Adipocyte (in vitro differentiated cells): Measurements from ENCODE around the gene SCO2.
A peak's percentile ranks its signal among the peaks of the same experiment; 100 is the strongest.

Experiments
- DNase-seq: peaks from one replicate; pipeline ENCODE4 v3.0.0-alpha.2; 2015; ENCODE audit warnings: low read depth
- H3K27me3 ChIP-seq: replicated peaks from 2 replicates; pipeline ENCODE4 v1.7.0; 2013; ENCODE audit warnings: mild to moderate bottlenecking, low read length, moderate library complexity; ENCODE audit not compliant: control insufficient read depth, insufficient read depth
- H3K36me3 ChIP-seq: 2 replicates; pipeline ENCODE4 v1.7.0; 2013; ENCODE audit warnings: low read length, mild to moderate bottlenecking, moderate library complexity; ENCODE audit not compliant: control insufficient read depth, insufficient read depth, severe bottlenecking
- H3K4me1 ChIP-seq: 2 replicates; pipeline ENCODE4 v1.7.0; 2013; ENCODE audit warnings: mild to moderate bottlenecking, low read length, moderate library complexity; ENCODE audit not compliant: control insufficient read depth, insufficient read depth
- H3K4me3 ChIP-seq: 2 replicates; pipeline ENCODE4 v1.7.0; 2013; ENCODE audit warnings: mild to moderate bottlenecking, low read length, moderate library complexity
- H3K9ac ChIP-seq: 2 replicates; pipeline ENCODE4 v1.7.0; 2013; ENCODE audit warnings: mild to moderate bottlenecking, low read length, moderate library complexity
- H3K9me3 ChIP-seq: 2 replicates; pipeline ENCODE4 v1.7.0; 2013; ENCODE audit warnings: mild to moderate bottlenecking, low read length, moderate library complexity; ENCODE audit not compliant: control insufficient read depth

The SCO2 gene

DNA sequence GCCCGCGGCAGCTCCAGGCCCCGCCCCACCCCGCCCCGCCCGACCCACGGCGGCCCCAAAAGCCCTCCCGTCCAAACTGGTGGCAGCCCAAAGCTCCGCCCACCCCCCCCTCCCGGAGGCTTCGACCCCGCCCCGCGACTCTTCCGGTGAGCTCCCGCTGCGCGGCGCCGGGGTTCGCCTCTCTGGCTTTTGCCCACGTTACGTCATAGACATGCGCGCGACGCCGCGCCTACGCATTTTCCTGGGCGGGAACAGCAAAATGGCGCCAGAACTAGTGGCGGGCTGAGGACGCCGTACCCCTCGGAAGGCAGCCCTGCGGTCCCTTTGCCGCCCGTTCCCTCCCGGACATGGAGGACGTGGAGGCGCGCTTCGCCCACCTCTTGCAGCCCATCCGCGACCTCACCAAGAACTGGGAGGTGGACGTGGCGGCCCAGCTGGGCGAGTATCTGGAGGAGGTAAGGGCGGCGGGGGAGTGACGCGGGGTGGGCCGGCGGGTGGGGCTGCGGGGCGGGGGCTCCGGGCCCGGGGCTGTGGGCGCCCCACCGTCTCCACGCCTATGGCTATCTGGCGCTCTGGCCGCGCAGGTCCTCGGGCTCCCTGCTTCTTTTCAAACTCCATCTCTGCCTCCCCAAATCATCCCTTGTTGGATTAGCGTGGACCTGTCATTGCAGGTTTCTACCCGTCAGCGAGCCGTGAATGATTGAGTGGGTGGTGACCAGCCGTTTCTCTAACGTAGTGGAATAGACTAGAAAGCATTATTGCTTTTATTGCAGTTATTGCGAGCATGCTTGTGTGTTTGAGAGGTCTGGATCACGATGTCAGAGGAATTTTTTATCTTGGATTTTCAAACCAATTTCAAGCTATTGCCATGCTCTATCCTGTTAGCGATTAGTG is 17.2 kb downstream of the SCO2 start, which contains the start of gene NCAPH2:
Gene NCAPH2 (plus strand): TSS at position 234 of the 894 bp plus-strand sequence. CDS start 114 bp downstream, at position 348.
- peaks cover 15% of the 10 kb centered on the region for H3K4me1 ChIP-seq
- peak within 1 kb of the TSS; percentile 96 for H3K9ac ChIP-seq
- H3K4me3 ChIP-seq: peak within 1 kb of the TSS; percentile 94
- peak; percentile 99 for DNase-seq
- peaks cover 16% of the 10 kb centered on the region for H3K36me3 ChIP-seq
- no peaks in the 10 kb centered on the region for H3K9me3 ChIP-seq
- H3K27me3 ChIP-seq: no peaks in the 10 kb centered on the region

DNA sequence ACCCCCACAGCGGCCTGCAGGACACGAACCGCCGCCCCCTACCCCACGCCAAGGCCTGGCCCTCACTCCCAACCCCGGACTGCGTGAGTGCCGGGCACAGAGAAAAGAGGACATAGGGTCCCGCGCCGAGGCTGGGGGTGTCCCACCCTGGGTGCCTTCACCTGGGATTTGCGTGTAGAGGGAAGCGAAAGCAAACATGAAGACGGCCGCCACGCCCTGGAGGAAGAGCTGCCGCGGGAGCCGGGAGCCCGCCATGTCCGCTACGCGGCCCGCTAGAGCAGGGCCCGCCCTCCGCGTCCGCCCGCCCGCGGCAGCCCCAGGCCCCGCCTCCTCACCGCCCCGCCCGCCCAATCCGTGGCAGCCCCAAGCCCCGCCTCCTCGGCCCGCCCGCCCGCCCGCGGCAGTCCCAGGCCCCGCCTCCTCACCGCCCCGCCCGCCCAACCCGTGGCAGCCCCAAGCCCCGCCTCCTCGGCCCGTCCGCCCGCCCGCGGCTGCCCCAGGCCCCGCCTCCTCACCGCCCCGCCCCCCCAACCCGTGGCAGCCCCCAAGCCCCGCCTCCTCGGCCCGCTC is 17.9 kb downstream of the SCO2 start, which contains the start of gene LMF2:
Gene LMF2 (minus strand): TSS at position 282 of the 570 bp plus-strand sequence. CDS start 27 bp downstream, at position 255.
- Histone ChIP-seq H3K27me3 (no peaks in the 10 kb centered on the region), H3K9me3 (no peaks in the 10 kb centered on the region), H3K9ac (peak within 1 kb of the TSS; percentile 96), H3K4me1 (peaks cover 15% of the 10 kb centered on the region), H3K36me3 (peaks cover 23% of the 10 kb centered on the region), H3K4me3 (peak within 1 kb of the TSS; percentile 94)
- no peak for DNase-seq

GRCh38 chr22:50506611-50507420 is 18.6 kb downstream of the SCO2 start:
- Histone ChIP-seq H3K4me3 (peak overlapping the region; percentile 94), H3K4me1 (peaks cover 15% of the 10 kb centered on the region), H3K9ac (peak overlapping the region; percentile 96), H3K36me3 (peaks cover 22% of the 10 kb centered on the region), H3K9me3 (no peaks in the 10 kb centered on the region), H3K27me3 (no peaks in the 10 kb centered on the region)
- peak; percentile 15 for DNase-seq

GRCh38 chr22:50505776-50506610 is 19.4 kb downstream of the SCO2 start:
- Histone ChIP-seq H3K9me3 (no peaks in the 10 kb centered on the region), H3K9ac (peak overlapping the region; percentile 96), H3K27me3 (no peaks in the 10 kb centered on the region), H3K4me1 (peaks cover 15% of the 10 kb centered on the region), H3K4me3 (peak overlapping the region; percentile 94), H3K36me3 (peaks cover 22% of the 10 kb centered on the region)
- no peak for DNase-seq

DNA sequence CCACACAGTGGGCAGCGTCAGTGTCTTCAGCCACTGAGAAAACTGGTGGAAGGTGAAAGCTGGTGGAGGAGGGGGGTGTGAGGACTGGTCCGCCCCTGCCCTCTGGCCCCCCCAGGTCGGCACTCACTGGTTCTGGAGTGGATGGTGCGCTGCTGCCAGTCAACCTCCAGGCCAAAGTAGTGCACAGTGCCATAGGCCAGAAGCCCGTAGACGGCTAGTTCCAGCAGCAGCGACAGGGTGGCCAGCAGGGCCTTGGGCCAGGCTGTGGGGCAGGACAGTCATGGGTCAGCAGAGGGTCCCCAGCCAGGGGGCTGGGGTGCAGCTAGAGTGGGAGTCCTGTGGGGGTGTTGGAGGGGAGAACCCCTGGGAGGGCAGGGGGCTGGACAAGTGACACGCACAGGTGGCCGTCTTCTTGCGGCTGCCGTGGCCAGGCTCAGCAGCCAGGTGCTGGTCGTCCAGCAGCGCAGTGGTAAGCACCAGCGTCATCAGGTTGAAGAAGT is 20.1 kb downstream of the SCO2 start:
- Histone ChIP-seq H3K27me3 (no peaks in the 10 kb centered on the region), H3K4me1 (peaks cover 15% of the 10 kb centered on the region), H3K9ac (no peak overlapping the region), H3K36me3 (peaks cover 22% of the 10 kb centered on the region), H3K9me3 (no peaks in the 10 kb centered on the region), H3K4me3 (no peak overlapping the region)
- no peak for DNase-seq

- Histone ChIP-seq H3K4me1 (peaks cover 15% of the 10 kb centered on the region), H3K9me3 (no peaks in the 10 kb centered on the region), H3K9ac (no peak overlapping the region), H3K4me3 (no peak overlapping the region), H3K36me3 (peaks cover 22% of the 10 kb centered on the region), H3K27me3 (no peaks in the 10 kb centered on the region)
- no peak for DNase-seq
These were observed 20.8 kb downstream of the SCO2 start for GRCh38 chr22:50504369-50505211.

DNA sequence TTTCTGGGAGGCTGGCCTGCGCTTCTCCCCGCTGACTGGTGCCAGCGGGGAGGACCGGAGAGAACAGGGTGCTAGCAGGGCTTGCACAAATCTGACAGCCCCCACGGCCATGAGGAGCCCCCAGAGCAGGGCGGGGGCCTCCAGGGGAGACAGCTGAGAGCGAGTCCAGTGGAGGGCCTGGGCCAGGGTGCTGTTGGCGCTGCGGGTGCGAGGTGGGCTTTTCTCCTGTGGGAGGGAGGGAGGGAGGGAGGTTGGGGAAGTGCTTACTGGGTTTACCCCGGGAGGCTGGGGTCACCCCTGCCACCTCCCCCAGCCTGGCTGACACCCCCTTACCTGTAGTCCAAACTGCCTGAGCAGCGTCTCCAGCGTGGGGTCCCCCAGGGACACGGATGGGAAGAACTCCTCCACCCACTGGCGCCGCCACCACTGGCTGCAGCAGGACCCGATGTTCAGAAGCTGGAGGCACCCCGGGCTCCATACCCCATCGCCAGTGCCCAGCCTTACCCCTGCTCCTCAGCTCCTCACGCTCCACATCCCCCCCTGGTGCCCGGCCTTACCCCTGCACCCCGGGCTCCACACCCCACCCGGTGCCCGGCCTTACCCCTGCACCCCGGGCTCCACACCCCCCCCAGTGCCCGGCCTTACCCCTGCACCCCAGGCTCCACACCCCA is 21.8 kb downstream of the SCO2 start:
- no peaks in the 10 kb centered on the region for H3K27me3 ChIP-seq
- no peak for DNase-seq
- no peaks in the 10 kb centered on the region for H3K9me3 ChIP-seq
- H3K4me3 ChIP-seq: no peak overlapping the region
- peaks cover 22% of the 10 kb centered on the region for H3K36me3 ChIP-seq
- no peak overlapping the region for H3K9ac ChIP-seq
- H3K4me1 ChIP-seq: peaks cover 6% of the 10 kb centered on the region

GRCh38 chr22:50502628-50503474 is 22.5 kb downstream of the SCO2 start:
- no peak overlapping the region for H3K9ac ChIP-seq
- H3K9me3 ChIP-seq: no peaks in the 10 kb centered on the region
- no peaks in the 10 kb centered on the region for H3K27me3 ChIP-seq
- DNase-seq: no peak
- no peak overlapping the region for H3K4me3 ChIP-seq
- H3K4me1 ChIP-seq: peaks cover 9% of the 10 kb centered on the region
- peaks cover 22% of the 10 kb centered on the region for H3K36me3 ChIP-seq

DNA sequence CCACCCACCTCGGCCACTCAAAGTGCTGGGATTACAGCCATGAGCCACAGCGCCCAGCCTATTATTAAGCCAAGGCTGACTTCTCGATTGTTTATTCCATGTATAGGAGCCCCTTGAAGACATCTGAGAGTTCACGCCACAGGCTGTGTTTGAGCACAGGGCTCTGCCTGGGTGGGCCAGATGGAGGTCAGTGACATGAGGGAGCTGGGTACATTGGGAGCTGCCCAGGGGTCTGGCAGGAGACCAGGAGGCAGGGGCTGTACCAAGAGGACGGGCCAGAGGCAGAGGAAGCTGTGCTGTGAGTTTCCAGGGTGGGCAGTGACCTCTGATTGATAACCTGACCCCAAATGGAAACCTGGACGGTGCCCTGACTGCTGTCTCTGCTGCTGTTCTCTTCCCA is 23.3 kb downstream of the SCO2 start:
- Histone ChIP-seq H3K9me3 (no peaks in the 10 kb centered on the region), H3K27me3 (no peaks in the 10 kb centered on the region), H3K9ac (no peak overlapping the region), H3K36me3 (peaks cover 22% of the 10 kb centered on the region), H3K4me1 (peaks cover 9% of the 10 kb centered on the region), H3K4me3 (no peak overlapping the region)
- no peak for DNase-seq
